HG03025 (cell line): ENCODE measurements around the gene NEB.
"Not testable (repeated sequence)": the region's sequence is repeated elsewhere in the genome, so short reads cannot be mapped to it uniquely, and the experiment has no call there.

Experiments
- ATAC-seq: cut with Tn5 transposase; IDR thresholded peaks from one replicate; pipeline ENCODE4 v1.9.1; 2021; ENCODE audit warnings: mild to moderate bottlenecking, moderate library complexity; ENCODE audit not compliant: unreplicated experiment, low FRiP score

The NEB gene

GRCh38 chr2:151655663-151656398, 78.4 kb downstream of the NEB start:
- ATAC-seq: no peak

- ATAC-seq: no peak
These were observed 79.4 kb downstream of the NEB start for GRCh38 chr2:151654891-151655290.

DNA sequence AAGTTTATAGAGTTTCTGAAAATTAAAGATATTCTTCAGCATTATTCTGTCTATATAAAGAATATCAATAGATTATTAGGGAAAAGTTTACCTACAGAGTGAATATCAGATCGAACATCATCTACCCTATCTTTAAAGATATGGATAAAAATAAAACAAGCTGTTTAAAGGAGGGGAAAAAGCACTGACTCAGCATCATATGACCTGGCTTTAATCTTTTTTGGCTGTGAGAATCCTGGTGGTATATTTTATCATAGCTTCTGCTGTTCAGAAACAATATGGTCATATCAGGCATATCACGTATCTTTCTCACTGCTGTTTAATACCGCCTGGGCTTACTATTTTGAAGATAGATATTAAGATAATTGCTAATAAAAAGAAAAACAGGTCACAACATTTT, 80.2 kb downstream of the NEB start:
- no peak for ATAC-seq

GRCh38 chr2:151651274-151651673, 83.0 kb downstream of the NEB start:
- ATAC-seq: no peak

DNA sequence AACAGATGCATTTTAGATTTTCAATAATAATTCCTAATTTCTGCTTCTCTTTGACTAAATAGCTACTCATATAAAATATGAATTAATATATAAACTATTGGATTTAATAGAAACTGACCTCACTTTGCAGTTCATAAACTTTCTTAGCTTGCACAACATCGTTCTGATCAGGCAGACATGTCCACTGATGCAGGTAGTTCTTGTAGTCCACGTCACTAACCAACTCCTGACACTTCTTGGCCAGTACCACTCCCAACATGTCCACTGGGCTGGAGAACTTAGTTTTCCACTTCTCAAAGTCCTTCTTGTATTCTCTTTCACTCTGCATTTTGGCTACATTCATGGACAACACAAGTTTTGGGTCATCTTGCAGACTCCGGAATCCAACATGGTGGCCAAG, 83.8 kb downstream of the NEB start:
- no peak for ATAC-seq

GRCh38 chr2:151649966-151650365, 84.3 kb downstream of the NEB start:
- no peak for ATAC-seq

GRCh38 chr2:151649400-151649799, 84.9 kb downstream of the NEB start:
- no peak for ATAC-seq

- not testable (repeated sequence) for ATAC-seq
These were observed 87.8 kb downstream of the NEB start for GRCh38 chr2:151646512-151646911.

DNA sequence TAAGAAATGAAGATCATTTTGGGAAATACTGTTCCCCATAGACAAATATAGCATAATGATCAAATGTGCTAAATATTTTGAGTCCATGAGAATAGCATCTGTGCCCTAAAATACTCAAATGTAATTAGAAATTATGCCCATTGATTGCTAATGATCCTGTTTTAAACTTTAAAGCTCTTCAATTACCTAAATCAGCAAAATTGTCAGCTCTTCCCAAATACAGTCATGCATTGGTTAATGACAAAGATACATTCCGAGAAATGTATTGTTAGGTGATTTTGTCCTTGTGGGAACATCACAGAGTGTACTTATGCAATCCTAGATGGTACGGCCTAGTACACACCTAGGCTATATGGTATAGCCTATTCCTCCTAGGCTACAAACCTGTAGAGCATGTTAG, 89.7 kb downstream of the NEB start:
- no peak for ATAC-seq

DNA sequence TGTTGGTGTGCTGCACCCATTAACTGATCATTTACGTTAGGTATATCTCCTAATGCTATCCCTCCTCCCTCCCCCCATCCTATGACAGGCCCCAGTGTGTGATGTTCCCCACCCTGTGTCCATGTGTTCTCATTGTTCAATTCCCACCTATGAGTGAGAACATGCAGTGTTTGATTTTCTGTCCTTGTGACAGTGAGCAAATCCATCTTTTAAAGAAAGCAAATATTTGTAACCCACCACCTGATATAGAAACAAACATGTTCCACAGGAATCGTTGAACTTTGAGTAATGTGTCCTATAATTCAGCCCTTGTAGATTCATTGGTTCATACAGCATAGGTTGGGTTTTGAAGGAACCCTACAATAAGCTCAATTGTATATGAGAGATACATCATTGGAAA, 92.4 kb downstream of the NEB start:
- ATAC-seq: not testable (repeated sequence)

GRCh38 chr2:151640087-151640486, 94.2 kb downstream of the NEB start:
- ATAC-seq: no peak

DNA sequence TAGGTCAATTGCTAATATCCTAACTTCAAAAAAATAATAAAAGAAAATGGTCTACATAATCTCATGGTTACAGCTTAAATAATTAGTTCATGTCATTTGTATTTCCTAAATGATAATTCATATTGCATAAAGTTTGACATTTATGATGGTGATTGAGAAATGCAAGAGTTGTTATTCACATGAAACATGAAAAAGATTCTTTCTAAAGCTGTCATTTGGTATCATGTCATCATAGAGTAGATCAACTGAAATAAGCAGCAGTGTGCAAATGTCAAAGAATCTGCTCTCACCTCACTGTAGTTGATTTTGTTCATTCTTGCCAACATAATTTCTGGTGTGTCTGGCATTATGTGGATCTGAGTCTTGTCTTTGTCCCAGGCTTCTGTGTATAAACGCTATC, 95.3 kb downstream of the NEB start:
- ATAC-seq: no peak

DNA sequence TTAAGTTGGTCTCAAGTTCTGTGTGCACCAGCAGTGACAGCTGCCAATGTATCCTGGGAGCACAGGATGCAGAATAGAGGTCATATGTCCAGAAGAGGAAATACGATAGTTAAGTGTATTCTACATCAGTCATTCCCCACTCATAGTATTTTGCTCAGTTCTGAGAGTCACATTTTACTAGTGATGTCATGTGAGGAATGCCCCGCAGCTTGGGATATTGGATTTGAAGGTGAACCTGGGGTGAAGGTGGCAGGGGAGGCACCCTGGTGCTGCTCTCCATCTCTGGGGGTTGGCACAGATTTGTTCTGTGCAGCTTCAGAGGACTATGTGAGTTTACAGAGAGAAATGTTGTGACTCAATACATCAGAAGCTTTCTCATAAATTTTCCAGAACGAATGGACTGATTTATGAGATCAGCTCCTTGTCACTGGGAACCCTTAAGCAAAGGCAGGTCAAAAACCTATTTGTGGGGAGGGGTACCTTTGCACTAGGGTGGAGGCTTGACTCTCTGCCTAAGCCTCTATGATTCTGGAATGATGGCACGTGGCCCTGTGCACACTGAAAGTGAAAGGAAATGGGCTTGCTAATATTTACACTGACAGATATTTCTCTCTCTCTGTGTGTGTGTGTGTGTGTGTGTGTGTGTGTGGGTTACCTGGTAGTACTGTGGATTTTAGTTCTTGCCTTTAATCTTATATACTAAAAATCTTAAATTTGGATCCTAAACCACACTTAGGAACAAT, 95.9 kb downstream of the NEB start:
- peak; percentile 55 for ATAC-seq

- peak; percentile 80 for ATAC-seq
These were observed 97.0 kb downstream of the NEB start for GRCh38 chr2:151637271-151637781.

DNA sequence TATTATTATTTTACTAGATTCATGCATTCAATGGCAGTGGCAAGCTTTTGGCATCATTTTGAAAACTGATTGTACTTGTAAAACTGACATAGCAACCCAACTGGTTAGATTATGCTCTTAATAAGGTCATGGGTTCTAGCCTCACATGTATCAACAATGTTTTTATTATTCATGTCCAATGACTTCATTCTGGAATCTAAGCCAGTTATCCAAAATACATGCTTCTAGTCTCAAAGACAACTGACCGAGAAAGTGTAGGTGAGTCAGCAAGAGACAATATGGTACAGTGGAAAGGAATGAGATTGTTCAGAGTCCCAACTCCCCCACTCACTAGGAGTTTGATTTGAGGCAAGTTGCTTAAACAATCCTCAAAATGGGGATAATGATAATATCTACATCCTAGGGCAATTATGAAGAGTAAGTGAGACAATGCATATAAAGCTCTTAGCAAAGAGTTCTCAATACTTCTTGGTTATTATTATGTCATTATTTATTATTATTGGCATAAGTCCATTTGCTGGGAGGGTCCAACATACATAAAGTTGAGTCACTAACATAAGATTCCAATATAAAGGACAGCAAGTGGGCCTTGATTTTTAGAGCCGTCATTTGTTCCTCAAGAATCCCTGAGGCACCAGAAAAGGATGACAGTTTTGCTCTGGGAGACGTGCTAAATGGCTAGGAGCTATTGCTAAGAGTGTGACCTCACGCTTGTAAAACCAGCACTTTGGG, 99.4 kb downstream of the NEB start:
- no peak for ATAC-seq

- ATAC-seq: no peak
These were observed 101.2 kb downstream of the NEB start for GRCh38 chr2:151632993-151633565.

DNA sequence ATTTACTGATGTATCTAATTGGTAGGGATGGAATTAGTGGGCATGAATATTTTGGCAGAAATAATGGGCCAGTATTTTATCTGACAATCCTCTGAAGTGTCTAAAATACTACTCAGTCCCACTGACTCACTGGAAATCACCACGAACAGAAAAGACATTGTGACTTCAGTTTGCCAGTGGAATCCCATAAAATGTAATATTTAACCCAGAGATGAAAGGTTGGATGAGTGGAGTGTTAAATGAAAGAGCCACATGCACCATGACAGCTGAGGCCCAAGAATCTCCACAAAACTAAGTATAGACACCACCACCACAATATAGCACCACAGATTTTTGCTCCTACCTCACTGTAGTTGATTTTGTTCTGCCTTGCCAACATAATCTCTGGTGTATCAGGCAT, 103.9 kb downstream of the NEB start:
- ATAC-seq: no peak

GRCh38 chr2:151627353-151627752, 106.9 kb downstream of the NEB start:
- no peak for ATAC-seq

DNA sequence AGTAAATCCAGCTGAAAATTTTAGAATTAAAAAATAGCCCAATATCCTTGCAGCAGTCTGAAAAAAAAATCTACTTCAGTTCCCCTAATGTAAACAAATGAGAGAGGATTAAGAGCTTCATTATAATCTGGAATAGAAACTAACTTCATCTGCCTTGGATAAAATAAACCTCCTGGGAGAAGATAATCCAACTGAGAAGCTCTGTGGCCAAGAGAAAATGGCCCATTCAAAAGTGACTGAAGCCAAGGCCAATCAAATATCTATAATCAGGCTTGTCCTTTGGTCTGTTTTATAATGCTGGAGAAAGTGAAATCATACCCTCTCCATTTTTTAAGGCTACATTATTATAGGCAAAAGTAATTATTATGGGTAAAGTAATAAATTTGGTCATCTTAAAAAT, 110.0 kb downstream of the NEB start:
- no peak for ATAC-seq

DNA sequence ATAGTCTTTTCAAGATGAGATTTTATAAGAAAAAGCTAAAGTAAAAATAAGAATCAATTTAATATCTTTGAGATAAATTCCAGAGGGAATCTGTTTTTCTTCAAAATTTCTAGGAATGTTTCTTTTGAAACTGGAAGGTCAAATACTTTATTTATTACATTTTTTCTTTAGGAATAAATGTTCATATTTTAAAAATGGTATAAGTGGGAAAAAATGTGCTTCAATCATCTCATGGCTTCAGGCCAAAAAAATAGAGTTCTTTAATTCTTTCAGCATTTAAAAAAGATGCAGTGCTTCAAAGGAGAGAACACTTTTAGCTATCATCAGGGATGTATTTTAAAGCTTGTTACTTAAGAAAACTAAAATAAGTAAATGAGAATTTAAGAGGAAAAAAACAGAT, 110.6 kb downstream of the NEB start:
- no peak for ATAC-seq

- no peak for ATAC-seq
These were observed 113.5 kb downstream of the NEB start for GRCh38 chr2:151620761-151621160.
